T1000 (cell line): ENCODE measurements around the gene PIWIL1.

Source experiments
- DNase-seq: peaks from one replicate; lab custom pipeline; 2025; ENCODE audit warnings: mixed read lengths; lab: John Stamatoyannopoulos, UW

PIWIL1 gene

DNA sequence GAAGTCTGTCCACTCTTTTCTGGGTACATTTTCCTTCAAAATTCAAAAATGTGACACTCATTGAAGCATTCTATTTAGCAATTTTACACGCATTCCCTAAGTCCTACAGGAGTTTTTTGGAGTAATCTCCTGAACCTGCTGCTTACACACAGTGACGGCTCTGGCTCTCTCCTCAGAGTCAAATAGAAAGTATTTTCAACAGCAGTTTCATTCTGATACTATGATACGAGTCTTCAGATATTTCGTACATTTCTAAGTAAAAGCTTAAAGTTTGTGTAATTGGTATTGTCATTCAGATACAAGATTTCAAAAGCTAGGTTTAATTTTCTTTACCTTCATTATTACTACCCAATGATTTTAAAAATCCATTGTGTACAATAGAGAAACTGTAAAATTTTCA is 36.4 kb downstream of the PIWIL1 start:
- DNase-seq, result no peak

DNA sequence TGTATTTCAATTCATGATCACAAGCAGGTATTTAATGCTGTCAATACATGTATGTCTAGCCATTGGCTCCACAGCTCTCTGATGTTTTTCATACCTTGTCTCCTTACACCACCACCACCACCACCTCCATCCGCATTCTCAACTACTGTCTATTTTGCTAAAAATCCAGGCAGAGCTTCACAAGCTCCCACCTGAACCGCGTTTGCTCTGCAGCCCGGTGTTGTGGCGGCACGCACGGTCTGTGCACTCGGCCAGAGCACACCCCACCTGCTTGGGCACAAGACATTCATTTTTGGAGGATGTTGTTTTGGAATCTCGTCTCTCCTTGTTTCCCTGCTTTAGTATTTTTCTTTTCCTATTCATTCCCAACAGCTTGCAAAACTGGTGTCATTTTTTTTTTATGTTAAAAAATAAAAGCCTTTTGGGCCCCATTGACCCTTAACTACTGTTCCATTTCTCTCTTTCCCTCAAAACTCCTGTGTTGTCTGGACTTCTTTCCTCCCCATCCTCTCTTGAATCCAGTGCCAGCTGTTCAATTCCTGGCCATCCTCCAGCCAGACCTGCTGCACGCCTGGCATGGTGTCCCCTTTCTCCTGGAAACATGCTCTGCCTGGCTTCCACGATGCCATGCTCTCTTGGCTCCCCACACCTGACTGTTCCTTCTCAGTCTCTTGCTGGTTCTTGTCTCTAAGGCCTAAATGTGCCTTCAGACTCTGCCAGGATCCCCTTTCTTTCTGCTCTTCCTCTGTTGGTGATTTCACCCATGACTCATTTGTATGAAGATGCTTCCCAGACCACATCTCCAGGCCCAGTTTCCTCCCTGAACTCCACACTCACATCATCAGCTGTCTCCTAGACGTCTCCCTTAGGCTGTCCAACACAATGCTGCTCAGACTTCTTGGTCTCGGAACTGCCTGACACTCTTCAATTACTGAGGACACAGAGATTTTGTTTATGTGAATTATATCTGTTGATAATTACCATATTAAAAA is 37.9 kb downstream of the PIWIL1 start:
- DNase-seq, result no peak

DNA sequence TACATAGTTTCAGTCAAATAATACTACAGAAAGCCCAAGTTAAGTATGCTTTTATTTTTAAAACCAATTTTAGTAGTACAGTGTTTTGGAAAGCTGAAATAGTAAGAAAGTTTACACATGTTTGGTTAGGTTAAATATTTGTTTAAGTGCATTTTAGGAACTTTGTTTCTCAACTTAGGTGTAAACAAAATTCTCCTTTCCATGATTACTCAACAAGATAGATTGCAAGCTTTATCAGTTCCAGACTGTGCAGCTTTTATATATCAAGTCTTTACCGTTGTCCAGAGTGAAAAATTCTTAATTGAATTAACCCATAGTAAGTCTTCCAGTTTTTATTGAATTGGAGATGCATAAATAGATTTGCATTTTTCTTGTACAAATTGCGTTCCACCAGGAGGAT is 45.1 kb downstream of the PIWIL1 start:
- DNase-seq, result no peak

DNA sequence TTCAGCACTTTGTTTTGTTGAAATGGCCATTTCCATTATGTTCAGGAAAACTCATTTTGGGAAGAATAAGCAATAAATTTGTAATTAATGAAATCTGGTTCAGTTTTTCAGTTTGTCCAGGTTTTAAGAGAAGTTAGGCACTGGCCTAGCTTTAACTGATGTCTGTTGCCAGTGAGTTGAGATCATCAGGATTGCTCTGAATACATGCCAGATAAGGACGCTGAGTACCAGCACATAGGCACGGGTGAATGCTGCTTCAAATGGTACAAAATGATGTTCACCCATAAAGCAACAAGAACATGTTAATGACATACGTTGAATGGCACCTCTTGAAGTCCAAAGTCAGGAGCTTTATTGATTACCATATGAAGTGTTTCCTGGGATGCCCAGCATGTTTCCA is 46.5 kb downstream of the PIWIL1 start:
- DNase-seq, result no peak

- DNase-seq, result no peak
Measured at GRCh38 chr12:130385193-130385592, 47.5 kb downstream of the PIWIL1 start.

DNA sequence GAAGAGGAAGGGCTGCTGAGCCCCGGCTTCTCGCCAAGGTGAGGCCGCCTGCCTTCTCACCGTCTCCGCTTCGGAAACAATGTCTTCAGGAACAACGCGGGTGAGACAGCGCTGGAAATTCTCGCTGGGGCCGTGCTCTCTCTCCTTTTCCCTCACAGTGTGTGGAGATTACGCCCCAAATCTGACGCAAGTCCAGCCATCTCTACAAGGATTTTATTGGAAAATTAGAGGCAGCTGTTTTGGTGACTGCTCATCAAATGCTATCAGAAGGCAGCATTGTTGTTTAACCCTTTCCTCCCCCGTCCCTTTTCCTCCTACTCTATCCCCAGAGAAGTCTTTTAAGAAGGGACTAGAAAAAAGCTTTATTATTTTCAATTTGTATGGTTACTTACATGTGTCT is 53.5 kb downstream of the PIWIL1 start:
- no peak for DNase-seq

DNA sequence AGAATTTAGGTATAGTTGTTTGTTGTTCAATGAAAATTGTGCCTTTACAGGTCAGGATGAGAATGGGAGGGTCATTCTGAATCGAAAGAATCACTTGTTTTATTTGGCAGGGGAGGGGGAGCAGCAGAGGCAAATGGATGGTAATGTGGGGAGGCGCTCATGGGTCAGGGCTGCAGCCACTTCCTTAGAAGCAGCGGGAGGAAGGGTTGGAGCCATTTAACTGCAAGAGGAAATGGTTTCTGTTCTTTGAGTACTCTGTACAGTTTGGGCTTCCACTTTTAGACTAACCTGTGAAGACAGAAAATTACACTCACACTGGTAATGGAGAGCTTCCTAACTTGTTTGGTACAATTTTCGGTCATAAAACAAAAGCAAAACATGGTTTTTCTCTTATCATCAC is 57.2 kb downstream of the PIWIL1 start:
- DNase-seq, result no peak

DNA sequence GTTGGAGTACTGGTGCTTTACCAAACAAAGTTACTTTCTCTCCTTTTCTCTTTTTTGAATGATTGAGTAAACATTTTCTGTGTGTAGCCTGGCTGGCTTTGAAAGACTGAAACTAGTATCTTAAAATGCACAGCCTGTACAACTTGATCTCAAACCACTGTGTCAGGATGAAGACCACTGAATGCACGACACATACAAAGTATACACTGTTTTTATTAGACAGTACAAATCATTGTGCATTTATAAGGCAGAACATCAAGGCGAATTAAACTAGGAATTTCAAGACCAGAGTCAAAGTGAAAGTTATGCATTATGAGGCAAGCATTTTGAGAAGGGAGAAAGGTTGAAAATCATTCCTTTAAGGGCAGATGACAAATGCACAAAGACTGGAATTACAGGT is 59.0 kb downstream of the PIWIL1 start:
- DNase-seq, result no peak

DNA sequence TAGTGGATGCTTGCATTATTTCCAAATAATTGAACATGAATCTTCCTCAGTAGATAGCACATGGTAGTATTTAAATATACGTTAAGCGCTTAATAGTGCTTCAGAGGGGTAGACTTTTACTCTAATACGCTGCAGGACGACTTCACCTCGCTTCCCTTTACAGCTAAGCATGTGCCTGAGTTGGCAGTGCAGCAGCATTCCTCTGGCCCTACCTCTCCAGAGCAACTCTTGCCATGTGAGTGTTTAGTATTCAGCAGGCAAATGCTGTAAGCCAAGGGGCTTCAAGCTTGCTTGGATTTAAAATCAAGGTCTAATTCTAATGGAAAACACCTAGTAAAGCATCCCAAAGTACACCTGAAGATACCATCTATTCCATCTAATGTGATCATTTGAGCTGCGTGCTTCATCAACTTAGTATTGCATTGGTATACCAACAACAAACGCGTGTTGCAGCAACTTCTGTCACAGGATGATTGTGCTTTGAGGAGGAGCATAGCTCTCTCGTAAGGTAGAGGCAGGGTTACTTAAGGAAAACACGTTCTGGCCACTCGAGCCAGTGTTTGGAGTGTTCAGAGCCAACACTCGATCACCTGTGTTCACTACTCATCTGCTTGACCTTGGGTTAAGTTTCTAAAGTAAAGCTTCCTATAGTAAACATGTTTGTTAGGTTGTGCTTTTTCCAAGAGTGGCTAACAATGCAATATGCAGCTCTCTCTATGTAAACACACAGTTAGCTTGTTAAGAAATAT is 60.6 kb downstream of the PIWIL1 start:
- DNase-seq, result no peak

DNA sequence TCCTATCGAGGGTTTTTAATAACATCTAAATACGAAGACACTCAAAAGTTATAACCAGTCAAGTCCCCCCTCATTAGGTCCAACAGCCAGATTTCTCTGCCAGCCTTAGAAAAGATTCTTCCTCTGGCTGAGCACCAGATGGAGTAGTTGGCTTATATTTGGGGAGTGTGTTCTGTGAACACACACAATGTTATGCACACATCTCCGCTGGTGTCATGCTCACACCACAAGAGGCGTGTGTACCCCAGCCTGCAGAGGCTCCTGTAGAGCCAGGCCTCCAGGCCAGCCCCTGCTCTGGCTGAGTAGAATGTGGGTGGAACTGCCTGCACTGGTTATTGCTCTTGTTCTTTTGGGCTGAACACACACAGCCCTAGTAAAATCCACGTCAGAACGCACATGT is 64.0 kb downstream of the PIWIL1 start:
- DNase-seq, result no peak

DNA sequence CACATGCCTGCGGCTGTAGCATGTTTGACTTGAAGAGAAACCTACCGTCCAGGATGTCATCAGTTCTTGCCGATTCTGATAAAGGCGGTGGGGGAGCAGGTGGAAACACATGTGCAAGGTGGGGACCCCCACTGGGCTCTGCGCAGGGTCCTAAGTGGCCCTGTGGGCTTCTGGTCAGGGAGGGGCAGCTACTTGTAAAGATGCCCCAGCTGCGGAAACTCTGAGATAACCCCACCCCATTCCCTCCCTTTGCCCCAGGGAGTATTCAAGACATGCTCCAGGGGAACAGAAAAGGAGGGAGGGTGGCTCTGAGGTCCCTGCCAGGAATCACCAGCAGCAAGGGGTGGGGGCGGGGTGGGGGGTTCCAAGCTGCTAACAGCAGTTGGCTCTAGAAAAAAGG is 67.6 kb downstream of the PIWIL1 start:
- DNase-seq, result no peak

DNA sequence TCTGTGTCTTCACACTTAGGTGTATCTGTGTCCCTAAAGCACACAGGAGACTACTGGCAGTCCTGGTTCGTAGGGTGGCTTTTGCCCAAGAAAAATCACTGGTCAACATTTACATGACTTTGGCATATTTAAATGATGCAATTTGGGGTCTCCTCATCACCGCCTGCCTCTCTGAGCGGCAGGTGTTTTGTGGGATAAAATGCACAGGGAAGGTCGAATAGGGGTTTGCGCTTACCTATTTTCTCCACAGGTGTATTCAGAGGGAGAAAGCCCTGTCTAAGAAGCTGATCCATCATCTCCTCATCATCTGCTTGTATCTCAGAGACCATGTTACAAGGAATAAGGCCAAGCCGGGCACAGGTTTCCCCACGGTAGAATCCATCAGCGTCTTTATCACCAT is 74.7 kb downstream of the PIWIL1 start:
- no peak for DNase-seq

GRCh38 chr12:130413909-130414308 is 76.2 kb downstream of the PIWIL1 start:
- no peak for DNase-seq

GRCh38 chr12:130414381-130414780 is 76.7 kb downstream of the PIWIL1 start:
- no peak for DNase-seq

- DNase-seq, result no peak
Measured at GRCh38 chr12:130418251-130418650, 80.6 kb downstream of the PIWIL1 start.

DNA sequence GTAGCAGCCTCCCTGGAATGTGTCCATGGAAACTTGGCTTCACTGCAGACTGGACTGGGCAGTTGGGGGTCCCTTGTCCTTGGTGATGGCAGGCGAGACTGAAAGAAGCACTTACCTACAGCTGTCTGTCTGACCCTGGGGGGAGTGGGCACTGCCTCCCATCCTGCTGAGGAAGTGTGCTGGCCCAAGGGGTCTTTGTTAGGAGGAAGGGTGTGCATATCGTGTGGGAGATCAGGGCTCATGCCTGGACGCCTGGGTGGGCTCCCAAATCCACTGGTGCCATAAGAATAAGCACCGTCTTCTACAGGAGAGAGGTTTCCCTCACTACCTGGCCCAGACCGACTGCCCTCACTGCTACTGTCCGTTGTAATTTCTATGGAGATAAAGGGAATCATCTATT is 81.4 kb downstream of the PIWIL1 start:
- DNase-seq, result no peak

- no peak for DNase-seq
Measured at GRCh38 chr12:130420071-130420470, 82.4 kb downstream of the PIWIL1 start.

GRCh38 chr12:130421896-130422295 is 84.2 kb downstream of the PIWIL1 start:
- no peak for DNase-seq
